ENCODE measurements around the gene DBT.

GRCh38 chr1:100265931-100266740 lies 16.5 kb upstream of the DBT start, which contains the start of gene RTCA:
- TF ChIP-seq CTCF (IDR thresholded peaks at IDR 0.05; ENCODE audit: poor library complexity, severe bottlenecking) (peak; percentile 7), RAD21 (conservative IDR thresholded peaks at IDR 0.05) (peak; percentile 19), TAF1 (IDR thresholded peaks at IDR 0.05; ENCODE audit: low read depth) (peak; percentile 78), EZH2 (IDR thresholded peaks at IDR 0.05; ENCODE audit: borderline replicate concordance, insufficient read depth, low read length, poor library complexity, severe bottlenecking) (no peak), POLR2AphosphoS5 (IDR thresholded peaks at IDR 0.05) (peak; percentile 80), EP300 (conservative IDR thresholded peaks at IDR 0.05; ENCODE audit: poor library complexity, severe bottlenecking) (no peak), SMC3 (conservative IDR thresholded peaks at IDR 0.05; ENCODE audit: poor library complexity) (peak; percentile 42)
